ENCODE results near the gene AGPAT4.
"Not testable (repeated sequence)": the region's sequence is repeated elsewhere in the genome, so short reads cannot be mapped to it uniquely, and the experiment has no call there.

Gene AGPAT4

DNA sequence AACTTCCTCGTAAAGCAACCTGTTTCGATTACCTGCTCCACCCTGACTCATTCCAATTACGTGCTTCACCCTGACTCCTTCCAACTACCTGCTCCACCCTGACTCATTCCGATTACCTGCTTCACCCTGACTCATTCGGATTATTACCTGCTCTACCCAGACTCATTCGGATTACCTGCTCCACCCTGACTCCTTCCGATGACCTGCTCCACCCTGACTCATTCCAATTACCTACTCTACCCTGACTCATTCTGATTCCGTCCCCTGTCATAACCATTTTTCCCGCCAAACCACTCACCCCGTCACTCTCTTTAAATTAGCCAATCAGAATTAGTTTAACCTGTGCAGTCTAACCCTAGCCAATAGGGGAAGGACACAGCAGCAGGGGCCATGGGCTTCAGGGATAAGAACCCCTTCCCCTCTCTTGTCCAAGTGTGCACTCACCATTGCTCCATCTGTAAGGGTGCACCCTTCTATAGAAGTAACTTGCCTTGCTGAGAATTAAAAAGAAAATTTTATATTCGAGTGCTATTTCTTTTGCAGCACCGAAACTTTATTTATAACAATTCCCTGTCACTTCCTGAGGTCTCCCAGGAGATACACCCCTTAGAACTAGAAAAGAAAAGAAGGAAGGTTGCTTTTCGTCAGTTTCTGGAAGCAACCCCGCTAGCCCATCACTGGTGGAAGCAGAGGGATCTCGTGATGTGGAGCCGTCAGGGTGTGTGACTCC is 48.7 kb downstream of the AGPAT4 start:
- not testable (repeated sequence) for H3K9me3 ChIP-seq (ENCODE audit: control insufficient read depth in 1 of 2, low read length in 2 of 2); H3K27ac ChIP-seq (ENCODE audit: low read length); H3K4me3 ChIP-seq (ENCODE audit: low read depth in 1 of 2, low read length in 2 of 2); H3K36me3 ChIP-seq (ENCODE audit: control insufficient read depth in 1 of 2, insufficient read depth in 2 of 2, low read length in 2 of 2); H3K27me3 ChIP-seq (ENCODE audit: low read depth, low read length)
- peaks cover 7 to 28% of the 10 kb centered on the region in 2 donors for H3K4me1 ChIP-seq (ENCODE audit: control insufficient read depth in 1 of 2, insufficient read depth in 2 of 2, low read length in 2 of 2)

GRCh38 chr6:161223646-161224045 is 50.2 kb downstream of the AGPAT4 start:
- Histone ChIP-seq H3K27me3 (ENCODE audit: low read depth, low read length) (no peaks in the 10 kb centered on the region), H3K4me3 (ENCODE audit: low read depth in 1 of 2, low read length in 2 of 2) (no peak overlapping the region), H3K4me1 (ENCODE audit: control insufficient read depth in 1 of 2, insufficient read depth in 2 of 2, low read length in 2 of 2) (peaks cover 0 to 18% of the 10 kb centered on the region in 2 donors), H3K9me3 (ENCODE audit: control insufficient read depth in 1 of 2, low read length in 2 of 2) (no peaks in the 10 kb centered on the region), H3K36me3 (ENCODE audit: control insufficient read depth in 1 of 2, insufficient read depth in 2 of 2, low read length in 2 of 2) (no peaks in the 10 kb centered on the region), H3K27ac (ENCODE audit: low read length) (no peak overlapping the region)

GRCh38 chr6:161222706-161223234 is 51.1 kb downstream of the AGPAT4 start:
- H3K4me3 ChIP-seq (ENCODE audit: low read depth in 1 of 2, low read length in 2 of 2): no peak overlapping the region
- H3K9me3 ChIP-seq (ENCODE audit: control insufficient read depth in 1 of 2, low read length in 2 of 2): no peaks in the 10 kb centered on the region
- no peak overlapping the region for H3K27ac ChIP-seq (ENCODE audit: low read length)
- H3K27me3 ChIP-seq (ENCODE audit: low read depth, low read length): no peaks in the 10 kb centered on the region
- H3K4me1 ChIP-seq (ENCODE audit: control insufficient read depth in 1 of 2, insufficient read depth in 2 of 2, low read length in 2 of 2): peaks cover 0 to 11% of the 10 kb centered on the region in 2 donors
- H3K36me3 ChIP-seq (ENCODE audit: control insufficient read depth in 1 of 2, insufficient read depth in 2 of 2, low read length in 2 of 2): no peaks in the 10 kb centered on the region

DNA sequence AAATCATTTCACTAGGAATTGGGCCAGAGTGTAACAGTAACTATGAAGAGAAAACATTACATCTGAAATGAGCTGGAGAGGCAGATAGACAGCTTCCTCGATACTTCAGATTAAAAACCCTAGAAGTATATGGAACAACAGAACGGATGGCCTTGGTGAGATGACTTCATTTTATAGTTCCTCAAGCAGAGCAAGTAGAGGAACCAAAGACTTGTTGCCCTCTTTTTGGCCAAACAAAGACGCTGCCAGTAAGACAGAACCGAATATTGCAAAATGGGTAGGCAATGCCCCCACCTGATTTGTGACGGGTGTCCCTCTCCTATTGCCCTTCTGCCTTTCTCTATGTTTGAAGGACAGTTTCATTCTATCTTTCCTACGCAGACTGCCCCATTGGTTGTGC is 53.5 kb downstream of the AGPAT4 start:
- Histone ChIP-seq H3K27ac (ENCODE audit: low read length) (no peak overlapping the region), H3K36me3 (ENCODE audit: control insufficient read depth in 1 of 2, insufficient read depth in 2 of 2, low read length in 2 of 2) (no peaks in the 10 kb centered on the region), H3K27me3 (ENCODE audit: low read depth, low read length) (no peaks in the 10 kb centered on the region), H3K4me3 (ENCODE audit: low read depth in 1 of 2, low read length in 2 of 2) (no peak overlapping the region), H3K4me1 (ENCODE audit: control insufficient read depth in 1 of 2, insufficient read depth in 2 of 2, low read length in 2 of 2) (no peaks in the 10 kb centered on the region), H3K9me3 (ENCODE audit: control insufficient read depth in 1 of 2, low read length in 2 of 2) (no peaks in the 10 kb centered on the region)

- H3K27me3 ChIP-seq (ENCODE audit: low read depth, low read length): no peaks in the 10 kb centered on the region
- H3K4me1 ChIP-seq (ENCODE audit: control insufficient read depth in 1 of 2, insufficient read depth in 2 of 2, low read length in 2 of 2): no peaks in the 10 kb centered on the region
- no peaks in the 10 kb centered on the region for H3K36me3 ChIP-seq (ENCODE audit: control insufficient read depth in 1 of 2, insufficient read depth in 2 of 2, low read length in 2 of 2)
- no peak overlapping the region for H3K27ac ChIP-seq (ENCODE audit: low read length)
- H3K9me3 ChIP-seq (ENCODE audit: control insufficient read depth in 1 of 2, low read length in 2 of 2): no peaks in the 10 kb centered on the region
- H3K4me3 ChIP-seq (ENCODE audit: low read depth in 1 of 2, low read length in 2 of 2): no peak overlapping the region
Observed at GRCh38 chr6:161219680-161220079, 54.2 kb downstream of the AGPAT4 start.

- H3K27ac ChIP-seq (ENCODE audit: low read length): no peak overlapping the region
- H3K36me3 ChIP-seq (ENCODE audit: control insufficient read depth in 1 of 2, insufficient read depth in 2 of 2, low read length in 2 of 2): no peaks in the 10 kb centered on the region
- H3K9me3 ChIP-seq (ENCODE audit: control insufficient read depth in 1 of 2, low read length in 2 of 2): no peaks in the 10 kb centered on the region
- no peaks in the 10 kb centered on the region for H3K27me3 ChIP-seq (ENCODE audit: low read depth, low read length)
- H3K4me1 ChIP-seq (ENCODE audit: control insufficient read depth in 1 of 2, insufficient read depth in 2 of 2, low read length in 2 of 2): no peaks in the 10 kb centered on the region
- no peak overlapping the region for H3K4me3 ChIP-seq (ENCODE audit: low read depth in 1 of 2, low read length in 2 of 2)
Observed at GRCh38 chr6:161218222-161218621, 55.6 kb downstream of the AGPAT4 start.

GRCh38 chr6:161217628-161218027 is 56.2 kb downstream of the AGPAT4 start:
- no peaks in the 10 kb centered on the region for H3K36me3 ChIP-seq (ENCODE audit: control insufficient read depth in 1 of 2, insufficient read depth in 2 of 2, low read length in 2 of 2)
- H3K9me3 ChIP-seq (ENCODE audit: control insufficient read depth in 1 of 2, low read length in 2 of 2): no peaks in the 10 kb centered on the region
- no peak overlapping the region for H3K27ac ChIP-seq (ENCODE audit: low read length)
- H3K27me3 ChIP-seq (ENCODE audit: low read depth, low read length): no peaks in the 10 kb centered on the region
- no peaks in the 10 kb centered on the region for H3K4me1 ChIP-seq (ENCODE audit: control insufficient read depth in 1 of 2, insufficient read depth in 2 of 2, low read length in 2 of 2)
- no peak overlapping the region for H3K4me3 ChIP-seq (ENCODE audit: low read depth in 1 of 2, low read length in 2 of 2)

DNA sequence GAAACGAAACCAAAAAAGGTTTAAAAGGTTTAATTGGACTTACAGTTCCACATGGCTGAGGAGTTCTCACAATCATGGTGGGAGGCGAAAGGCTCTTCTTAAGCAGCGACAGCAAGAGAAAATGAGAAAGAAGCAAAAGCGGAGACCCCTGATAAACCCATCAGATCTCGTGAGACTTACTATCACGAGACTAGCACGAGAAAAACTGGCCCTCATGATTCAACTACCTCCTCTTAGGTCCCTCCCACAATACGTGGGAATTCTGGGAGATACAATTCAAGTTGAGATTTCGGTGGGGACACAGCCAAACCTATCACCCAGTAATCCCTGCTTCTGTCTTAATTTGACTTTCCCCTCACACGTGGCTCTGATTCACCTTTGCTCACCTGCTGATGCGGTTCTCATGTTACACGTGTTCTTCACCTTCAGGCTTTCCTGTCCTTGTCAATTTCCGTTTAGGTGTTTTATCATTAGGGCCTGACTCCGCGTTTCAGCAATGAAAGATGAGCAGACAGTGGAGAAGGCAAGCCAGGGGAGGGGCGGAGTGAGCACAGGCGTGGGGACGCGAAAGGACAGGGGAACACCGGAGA is 57.1 kb downstream of the AGPAT4 start:
- Histone ChIP-seq H3K27ac (ENCODE audit: low read length) (no peak overlapping the region), H3K9me3 (ENCODE audit: control insufficient read depth in 1 of 2, low read length in 2 of 2) (no peaks in the 10 kb centered on the region), H3K27me3 (ENCODE audit: low read depth, low read length) (no peaks in the 10 kb centered on the region), H3K4me3 (ENCODE audit: low read depth in 1 of 2, low read length in 2 of 2) (no peak overlapping the region), H3K4me1 (ENCODE audit: control insufficient read depth in 1 of 2, insufficient read depth in 2 of 2, low read length in 2 of 2) (no peaks in the 10 kb centered on the region), H3K36me3 (ENCODE audit: control insufficient read depth in 1 of 2, insufficient read depth in 2 of 2, low read length in 2 of 2) (no peaks in the 10 kb centered on the region)

- Histone ChIP-seq H3K9me3 (ENCODE audit: control insufficient read depth in 1 of 2, low read length in 2 of 2) (no peaks in the 10 kb centered on the region), H3K4me3 (ENCODE audit: low read depth in 1 of 2, low read length in 2 of 2) (no peak overlapping the region), H3K36me3 (ENCODE audit: control insufficient read depth in 1 of 2, insufficient read depth in 2 of 2, low read length in 2 of 2) (no peaks in the 10 kb centered on the region), H3K27ac (ENCODE audit: low read length) (no peak overlapping the region), H3K4me1 (ENCODE audit: control insufficient read depth in 1 of 2, insufficient read depth in 2 of 2, low read length in 2 of 2) (no peaks in the 10 kb centered on the region), H3K27me3 (ENCODE audit: low read depth, low read length) (no peaks in the 10 kb centered on the region)
Observed at GRCh38 chr6:161215876-161216615, 57.8 kb downstream of the AGPAT4 start.

- Histone ChIP-seq H3K27ac (ENCODE audit: low read length) (no peak overlapping the region), H3K36me3 (ENCODE audit: control insufficient read depth in 1 of 2, insufficient read depth in 2 of 2, low read length in 2 of 2) (no peaks in the 10 kb centered on the region), H3K9me3 (ENCODE audit: control insufficient read depth in 1 of 2, low read length in 2 of 2) (no peaks in the 10 kb centered on the region), H3K4me1 (ENCODE audit: control insufficient read depth in 1 of 2, insufficient read depth in 2 of 2, low read length in 2 of 2) (no peaks in the 10 kb centered on the region), H3K27me3 (ENCODE audit: low read depth, low read length) (no peaks in the 10 kb centered on the region), H3K4me3 (ENCODE audit: low read depth in 1 of 2, low read length in 2 of 2) (no peak overlapping the region)
Observed at GRCh38 chr6:161215193-161215592, 58.7 kb downstream of the AGPAT4 start.

DNA sequence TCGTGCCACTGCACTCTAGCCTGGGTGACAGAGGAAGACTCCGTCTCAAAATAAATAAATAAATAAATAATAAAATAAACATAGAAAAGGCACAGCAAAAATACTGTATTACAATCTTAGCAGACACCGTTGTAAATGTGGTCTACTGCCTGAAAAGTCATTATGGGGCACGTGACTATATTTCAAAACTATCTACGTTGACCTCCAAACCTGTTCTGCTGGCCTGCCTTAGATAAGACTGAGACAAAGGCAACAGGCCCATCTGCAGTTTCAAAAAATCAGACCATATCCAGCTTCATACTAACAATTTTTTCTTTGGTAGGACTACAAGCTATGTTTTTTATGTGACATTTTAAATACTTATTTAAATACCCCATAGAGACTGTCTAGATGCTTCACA is 59.1 kb downstream of the AGPAT4 start:
- no peaks in the 10 kb centered on the region for H3K4me1 ChIP-seq (ENCODE audit: control insufficient read depth in 1 of 2, insufficient read depth in 2 of 2, low read length in 2 of 2)
- H3K36me3 ChIP-seq (ENCODE audit: control insufficient read depth in 1 of 2, insufficient read depth in 2 of 2, low read length in 2 of 2): no peaks in the 10 kb centered on the region
- H3K27ac ChIP-seq (ENCODE audit: low read length): no peak overlapping the region

More for the DNA sequence above, 59.1 kb downstream of the AGPAT4 start:
- no peaks in the 10 kb centered on the region for H3K27me3 ChIP-seq (ENCODE audit: low read depth, low read length)
- H3K4me3 ChIP-seq (ENCODE audit: low read depth in 1 of 2, low read length in 2 of 2): no peak overlapping the region
- no peaks in the 10 kb centered on the region for H3K9me3 ChIP-seq (ENCODE audit: control insufficient read depth in 1 of 2, low read length in 2 of 2)

Measured in muscle layer of duodenum (tissue), 2 donors.